Keratinocyte (primary cell): Measurements from ENCODE around the gene RGS8. TPM values are rescaled to one million over a fixed set of nuclear protein-coding genes. Genes with fewer than 3 reads are reported as not detected.

Experiments used
- DNase-seq: peaks from one replicate; pipeline ENCODE4 v3.0.0-alpha.2; 2011; ENCODE audit warnings: low read depth, missing footprints, low spot score
- FAIRE-seq: peaks from 2 replicates; lab custom pipeline; 2011; peaks lifted over from hg19 to GRCh38; lab: Jason Lieb, UNC
- H2AFZ ChIP-seq: 2 replicates; pipeline ENCODE4 v1.6.0; 2012; ENCODE audit warnings: low read length, control low read depth, inconsistent platforms; ENCODE audit not compliant: control insufficient read depth
- H3K27ac ChIP-seq: 2 replicates; pipeline ENCODE4 v1.5.1; 2011; ENCODE audit warnings: low read length; ENCODE audit not compliant: control insufficient read depth, insufficient read depth
- H3K27me3 ChIP-seq: 3 replicates; pipeline ENCODE4 v1.6.0; 2011; ENCODE audit warnings: low read length; ENCODE audit not compliant: control insufficient read depth, insufficient read depth; ENCODE audit errors: extremely low read depth
- H3K36me3 ChIP-seq, 2 experiments: 2 replicates in 1 of 2; 3 replicates in 1 of 2; pipeline ENCODE4 v1.5.1; 2011; ENCODE audit warnings: low read length in 2 of 2, mild to moderate bottlenecking in 1 of 2; ENCODE audit not compliant: control insufficient read depth in 2 of 2, insufficient read depth in 2 of 2; ENCODE audit errors: extremely low read depth in 1 of 2
- H3K4me1 ChIP-seq: 3 replicates; pipeline ENCODE4 v1.5.1; 2011; ENCODE audit warnings: low read length; ENCODE audit not compliant: control insufficient read depth, insufficient read depth; ENCODE audit errors: extremely low read depth
- H3K4me2 ChIP-seq: 3 replicates; pipeline ENCODE4 v1.6.0; 2011; ENCODE audit warnings: low read depth, low read length; ENCODE audit not compliant: control insufficient read depth, insufficient read depth; ENCODE audit errors: extremely low read depth
- H3K4me3 ChIP-seq, 3 experiments: fragments of 200-600 bp in 1 of 3; sonication (generic) in 1 of 3; 2 replicates in 2 of 3; 3 replicates in 1 of 3; pipeline ENCODE4 v1.5.1; 2011 to 2016; ENCODE audit warnings: low read length in 3 of 3, mild to moderate bottlenecking in 3 of 3, control low read depth in 2 of 3, inconsistent platforms in 1 of 3, low read depth in 1 of 3, mixed read lengths in 1 of 3, mixed run types in 1 of 3, moderate library complexity in 1 of 3; ENCODE audit not compliant: control insufficient read depth in 2 of 3, insufficient read depth in 2 of 3; ENCODE audit errors: extremely low read depth in 1 of 3
- H3K79me2 ChIP-seq: 2 replicates; pipeline ENCODE4 v1.6.0; 2012; ENCODE audit warnings: low read length; ENCODE audit not compliant: control insufficient read depth, insufficient read depth
- H3K9ac ChIP-seq: 3 replicates; pipeline ENCODE4 v1.6.0; 2011; ENCODE audit warnings: low read length; ENCODE audit not compliant: control insufficient read depth, insufficient read depth; ENCODE audit errors: extremely low read depth
- H3K9me1 ChIP-seq: 3 replicates; pipeline ENCODE4 v1.6.0; 2011; ENCODE audit warnings: low read length; ENCODE audit not compliant: control insufficient read depth, insufficient read depth; ENCODE audit errors: extremely low read depth
- H3K9me3 ChIP-seq: 2 replicates; pipeline ENCODE4 v1.5.1; 2012; ENCODE audit warnings: low read depth, low read length; ENCODE audit not compliant: control insufficient read depth
- H4K20me1 ChIP-seq: 3 replicates; pipeline ENCODE4 v1.6.0; 2011; ENCODE audit warnings: low read length; ENCODE audit not compliant: control insufficient read depth, insufficient read depth; ENCODE audit errors: extremely low read depth
- CTCF ChIP-seq, 3 experiments: IDR thresholded peaks in 1 of 3; conservative IDR thresholded peaks in 1 of 3; optimal IDR thresholded peaks in 1 of 3; 2 replicates in 2 of 3; 3 replicates in 1 of 3; pipeline versions ENCODE3 to v1.5.1; 2011; ENCODE audit warnings: low read length in 3 of 3, mild to moderate bottlenecking in 3 of 3, moderate library complexity in 2 of 3, control low read depth in 1 of 3, inconsistent platforms in 1 of 3; ENCODE audit not compliant: insufficient read depth in 2 of 3; ENCODE audit errors: extremely low read depth in 1 of 3
- EZH2 ChIP-seq: IDR thresholded peaks from one replicate; pipeline ENCODE4 v1.6.1; 2012; ENCODE audit warnings: inconsistent platforms, mild to moderate bottlenecking, low read length, moderate library complexity
- dilution Hi-C: fragments of 300-500 bp; cut with MboI; formaldehyde crosslinking; loops from one replicate; pipeline ENCODE4 v1.7.0; 2020; ENCODE audit warnings: low sequenced_read_pairs; ENCODE audit not compliant: extremely low pct_ligation_motif_present
- polyA plus RNA-seq, 5 experiments: library from polyadenylated mRNA; depleted of rRNA in 3 of 5; stranded (reverse) in 3 of 5; stranded (forward) in 1 of 5; unstranded in 1 of 5; fragments of >200 nt; gene quantifications; 1 replicate in 1 of 5; 2 replicates in 3 of 5; 3 replicates in 1 of 5; pipeline versions ENCODE4 v1.2.1 to v1.2.3, GENCODE V29; 2011 to 2012; ENCODE audit warnings: missing spikeins in 2 of 5, low read depth in 1 of 5, low replicate concordance in 1 of 5

RGS8 gene
- polyA plus RNA-seq, 1 donor (not counting 4 experiments of a cell fraction or from before 2014, with no cell fraction given), result not detected

- no peak overlapping the region for H3K9ac ChIP-seq
- no peaks in the 10 kb centered on the region for H3K9me1 ChIP-seq
- H3K79me2 ChIP-seq, result no peaks in the 10 kb centered on the region
- no peak overlapping the region for H3K27ac ChIP-seq
- no peak overlapping the region for H3K4me2 ChIP-seq
- no peaks in the 10 kb centered on the region for H4K20me1 ChIP-seq
- H3K27me3 ChIP-seq, result peaks cover 6% of the 10 kb centered on the region
- FAIRE-seq (no peak), DNase-seq (no peak)
- H2AFZ ChIP-seq, result no peak overlapping the region
- TF ChIP-seq CTCF (optimal IDR thresholded peaks at IDR 0.05 in 1 of 3, IDR thresholded peaks at IDR 0.05 in 1 of 3, conservative IDR thresholded peaks at IDR 0.05 in 1 of 3; ENCODE audit: extremely low read depth in 1 of 3, insufficient read depth in 2 of 3, low read length in 3 of 3), result no peak
- TF ChIP-seq EZH2, result no peak
- no peaks in the 10 kb centered on the region for H3K36me3 ChIP-seq
- H3K9me3 ChIP-seq, result no peaks in the 10 kb centered on the region
- H3K4me3 ChIP-seq, result no peak overlapping the region
- H3K4me1 ChIP-seq, result no peaks in the 10 kb centered on the region
- dilution Hi-C loops, result no loop called here
These were observed 2.0 kb downstream of the RGS8 start for GRCh38 chr1:182682406-182682805.

- TF ChIP-seq EZH2 (no peak), CTCF (optimal IDR thresholded peaks at IDR 0.05 in 1 of 3, IDR thresholded peaks at IDR 0.05 in 1 of 3, conservative IDR thresholded peaks at IDR 0.05 in 1 of 3; ENCODE audit: extremely low read depth in 1 of 3, insufficient read depth in 2 of 3, low read length in 3 of 3) (no peak)
- H4K20me1 ChIP-seq, result no peaks in the 10 kb centered on the region
- dilution Hi-C loops, result no loop called here
- no peaks in the 10 kb centered on the region for H3K4me1 ChIP-seq
- H3K9me3 ChIP-seq, result no peaks in the 10 kb centered on the region
- no peak for FAIRE-seq
- H3K9ac ChIP-seq, result no peak overlapping the region
- H3K27me3 ChIP-seq, result peaks cover 6% of the 10 kb centered on the region
- H3K9me1 ChIP-seq, result no peaks in the 10 kb centered on the region
- DNase-seq, result no peak
- no peak overlapping the region for H3K4me2 ChIP-seq
- no peaks in the 10 kb centered on the region for H3K36me3 ChIP-seq
- no peaks in the 10 kb centered on the region for H3K79me2 ChIP-seq
- H3K4me3 ChIP-seq, result no peak overlapping the region
- H3K27ac ChIP-seq, result no peak overlapping the region
- H2AFZ ChIP-seq, result no peak overlapping the region
These were observed 2.8 kb downstream of the RGS8 start for GRCh38 chr1:182681568-182681912.
